ENCODE measurements around the gene SYPL1.

SYPL1 gene

DNA sequence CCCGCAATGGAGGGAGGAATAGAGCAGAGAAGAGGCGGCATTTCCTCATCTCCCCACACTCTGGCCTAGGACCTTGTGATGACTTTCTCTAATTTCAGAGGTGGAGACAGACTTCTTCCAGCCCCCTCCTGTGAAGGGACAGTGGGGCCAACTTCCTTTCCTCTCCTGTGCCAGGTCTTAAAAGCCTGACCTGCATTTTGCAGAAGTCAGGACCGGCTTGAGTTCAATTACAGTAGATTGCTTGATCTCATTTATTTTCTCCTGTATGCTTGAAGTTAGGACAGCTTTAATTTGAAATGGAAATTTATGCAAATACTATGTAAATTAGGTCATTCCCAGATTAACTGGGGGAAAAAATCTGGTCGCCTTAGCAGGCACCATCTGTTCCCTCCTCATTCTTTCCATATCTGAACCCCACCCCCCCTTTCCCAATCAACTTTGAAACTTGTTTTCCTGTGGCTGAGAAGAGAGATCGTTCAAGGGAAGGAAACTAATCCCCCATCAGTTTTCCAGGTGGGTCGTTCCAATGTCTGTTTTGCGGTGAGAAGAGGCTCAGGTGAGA, 57.1 kb downstream of the SYPL1 start:
- no peaks in the 10 kb centered on the region for H3K36me3 ChIP-seq (ENCODE audit: insufficient read depth, low read depth, low read length)
- H3K9me3 ChIP-seq (ENCODE audit: insufficient read depth, low read depth, low read length) = no peaks in the 10 kb centered on the region
- H3K9ac ChIP-seq (ENCODE audit: low read depth, low read length) = no peak overlapping the region
- H3K4me1 ChIP-seq (ENCODE audit: insufficient read depth, low read length) = no peaks in the 10 kb centered on the region; the same call in 1 of the 2 replicates
- H3K27ac ChIP-seq (ENCODE audit: low read length) = no peak overlapping the region
- H3K4me3 ChIP-seq (ENCODE audit: low read length) = no peak overlapping the region
- no peaks in the 10 kb centered on the region for H3K27me3 ChIP-seq (ENCODE audit: insufficient read depth, low read length)

- H3K9me3 ChIP-seq (ENCODE audit: insufficient read depth, low read depth, low read length) = no peaks in the 10 kb centered on the region
- no peak overlapping the region for H3K9ac ChIP-seq (ENCODE audit: low read depth, low read length)
- no peaks in the 10 kb centered on the region; the same call in 1 of the 2 replicates for H3K4me1 ChIP-seq (ENCODE audit: insufficient read depth, low read length)
- H3K36me3 ChIP-seq (ENCODE audit: insufficient read depth, low read depth, low read length) = no peaks in the 10 kb centered on the region
- H3K27ac ChIP-seq (ENCODE audit: low read length) = no peak overlapping the region
- no peaks in the 10 kb centered on the region for H3K27me3 ChIP-seq (ENCODE audit: insufficient read depth, low read length)
- H3K4me3 ChIP-seq (ENCODE audit: low read length) = no peak overlapping the region
Observed at GRCh38 chr7:106054156-106054910, 57.8 kb downstream of the SYPL1 start.

GRCh38 chr7:106053109-106053508, 59.0 kb downstream of the SYPL1 start:
- Histone ChIP-seq H3K9ac (ENCODE audit: low read depth, low read length) (no peak overlapping the region), H3K4me1 (ENCODE audit: insufficient read depth, low read length) (no peaks in the 10 kb centered on the region; the same call in 1 of the 2 replicates), H3K27me3 (ENCODE audit: insufficient read depth, low read length) (no peaks in the 10 kb centered on the region), H3K36me3 (ENCODE audit: insufficient read depth, low read depth, low read length) (no peaks in the 10 kb centered on the region), H3K27ac (ENCODE audit: low read length) (no peak overlapping the region), H3K9me3 (ENCODE audit: insufficient read depth, low read depth, low read length) (no peaks in the 10 kb centered on the region), H3K4me3 (ENCODE audit: low read length) (no peak overlapping the region)

DNA sequence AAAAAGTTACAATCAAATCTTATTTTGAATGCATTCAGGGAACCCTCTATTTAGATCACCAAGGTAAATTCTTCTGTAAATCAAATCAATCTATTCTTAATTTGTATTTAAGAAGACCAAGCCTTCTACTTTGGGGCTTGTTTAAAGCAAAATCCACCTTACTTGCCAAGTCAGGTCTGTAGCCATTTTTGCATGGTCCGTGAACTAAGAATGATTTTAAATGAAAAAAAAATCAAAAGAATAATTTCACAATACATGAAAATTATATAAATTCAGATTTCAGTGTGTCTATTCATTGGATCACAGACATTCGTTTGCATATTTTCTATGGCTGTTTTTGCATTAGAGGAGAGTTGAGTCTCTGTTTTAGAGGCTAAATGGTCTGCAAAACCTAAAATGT, 59.4 kb downstream of the SYPL1 start:
- no peaks in the 10 kb centered on the region for H3K27me3 ChIP-seq (ENCODE audit: insufficient read depth, low read length)

DNA sequence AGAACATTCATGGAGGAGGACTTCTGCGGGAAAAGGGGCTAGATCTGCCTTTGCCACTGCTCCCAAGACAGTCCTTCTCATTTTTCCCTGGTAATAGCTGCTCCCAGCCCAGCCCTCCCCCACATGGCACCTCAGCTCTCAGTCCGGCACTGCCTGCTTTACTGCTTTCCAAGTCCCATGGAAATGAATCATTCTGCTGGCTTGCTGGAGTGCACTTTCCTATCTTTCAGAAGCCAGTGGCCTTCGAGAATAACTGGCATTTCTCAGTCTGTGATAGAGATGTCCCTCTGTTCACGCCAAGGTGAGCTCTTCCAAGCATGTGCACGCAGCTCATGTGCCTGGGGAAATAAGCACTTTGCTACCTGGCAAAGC, 61.4 kb downstream of the SYPL1 start:
- Histone ChIP-seq H3K36me3 (ENCODE audit: insufficient read depth, low read depth, low read length) (no peaks in the 10 kb centered on the region), H3K27ac (ENCODE audit: low read length) (no peak overlapping the region), H3K4me3 (ENCODE audit: low read length) (no peak overlapping the region), H3K27me3 (ENCODE audit: insufficient read depth, low read length) (no peaks in the 10 kb centered on the region; the same call in 1 of the 2 replicates), H3K4me1 (ENCODE audit: insufficient read depth, low read length) (no peaks in the 10 kb centered on the region; the same call in 1 of the 2 replicates), H3K9ac (ENCODE audit: low read depth, low read length) (no peak overlapping the region), H3K9me3 (ENCODE audit: insufficient read depth, low read depth, low read length) (no peaks in the 10 kb centered on the region)

More for the DNA sequence above, 59.4 kb downstream of the SYPL1 start:
- no peaks in the 10 kb centered on the region for H3K9me3 ChIP-seq (ENCODE audit: insufficient read depth, low read depth, low read length)
- H3K27ac ChIP-seq (ENCODE audit: low read length) = no peak overlapping the region
- H3K4me1 ChIP-seq (ENCODE audit: insufficient read depth, low read length) = no peaks in the 10 kb centered on the region; the same call in 1 of the 2 replicates
- no peak overlapping the region for H3K9ac ChIP-seq (ENCODE audit: low read depth, low read length)
- no peaks in the 10 kb centered on the region for H3K36me3 ChIP-seq (ENCODE audit: insufficient read depth, low read depth, low read length)
- no peak overlapping the region for H3K4me3 ChIP-seq (ENCODE audit: low read length)

DNA sequence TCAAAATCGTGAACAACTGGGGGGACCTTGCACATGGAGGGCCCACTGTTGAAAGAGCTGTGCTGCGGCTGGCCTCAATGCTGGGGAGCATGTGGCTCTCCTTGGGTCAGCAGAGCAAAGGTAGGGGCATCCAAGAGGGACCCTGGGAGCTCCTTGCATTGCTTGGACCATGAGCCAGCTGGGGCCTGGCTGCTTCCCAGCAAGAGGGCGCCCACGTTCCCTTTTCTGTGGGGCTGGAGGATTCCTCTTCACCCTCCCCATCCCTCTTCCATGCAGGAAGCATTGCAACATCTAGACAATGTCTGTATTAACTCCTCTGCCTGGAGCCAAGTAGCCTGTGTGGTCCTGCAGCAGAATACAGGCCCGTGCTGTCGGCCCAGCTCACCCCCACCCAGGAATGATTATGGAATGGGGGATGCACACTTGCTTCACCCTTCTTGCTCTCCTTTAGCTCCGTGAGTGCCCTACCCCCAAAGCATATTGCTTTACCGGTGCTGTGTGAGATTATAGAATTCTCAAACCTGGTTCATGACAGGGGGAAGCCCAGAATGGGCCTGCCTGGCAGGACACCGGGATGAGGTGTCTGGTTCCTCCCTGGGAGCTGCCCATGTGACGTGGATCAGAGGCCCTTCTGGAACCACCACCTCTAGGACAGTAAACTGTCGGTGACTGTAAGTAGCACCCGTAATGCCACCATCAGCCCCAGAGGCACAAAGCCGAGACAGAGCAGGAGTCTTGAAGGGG, 61.9 kb downstream of the SYPL1 start:
- H3K27me3 ChIP-seq (ENCODE audit: insufficient read depth, low read length) = no peaks in the 10 kb centered on the region; the same call in 1 of the 2 replicates
- no peaks in the 10 kb centered on the region for H3K36me3 ChIP-seq (ENCODE audit: insufficient read depth, low read depth, low read length)
- H3K4me1 ChIP-seq (ENCODE audit: insufficient read depth, low read length) = no peaks in the 10 kb centered on the region; the same call in 1 of the 2 replicates
- no peak overlapping the region for H3K4me3 ChIP-seq (ENCODE audit: low read length)
- no peak overlapping the region for H3K27ac ChIP-seq (ENCODE audit: low read length)
- no peak overlapping the region for H3K9ac ChIP-seq (ENCODE audit: low read depth, low read length)
- H3K9me3 ChIP-seq (ENCODE audit: insufficient read depth, low read depth, low read length) = no peaks in the 10 kb centered on the region

DNA sequence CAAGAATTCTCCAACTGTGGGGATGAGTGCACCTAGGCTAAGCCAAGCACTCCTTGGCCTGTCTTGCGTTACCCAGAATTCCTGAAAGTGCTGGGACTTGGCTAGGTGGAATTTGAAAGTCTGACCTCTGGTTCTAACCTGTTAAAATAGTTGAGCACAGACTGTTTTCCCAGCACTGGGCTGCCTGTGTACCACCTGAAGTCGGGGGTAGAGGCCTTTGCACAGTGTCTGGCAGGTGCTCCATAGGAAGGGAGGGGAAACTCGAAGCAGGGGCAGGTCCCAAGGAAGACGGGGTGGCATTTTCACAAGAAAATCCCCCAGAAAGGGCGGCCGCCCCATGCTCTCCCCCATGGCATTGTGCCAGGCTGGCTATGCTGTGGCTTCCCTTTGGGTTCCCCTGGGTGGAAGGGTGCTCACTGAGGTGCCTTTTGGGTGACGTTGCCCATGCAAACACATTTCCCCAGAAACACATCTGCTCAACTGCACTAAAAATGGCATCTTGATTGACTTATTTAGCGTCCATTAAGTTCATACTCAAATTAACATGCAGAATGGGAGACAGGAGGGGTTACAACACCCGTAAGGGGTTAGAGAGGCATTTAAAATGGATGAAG, 62.9 kb downstream of the SYPL1 start:
- Histone ChIP-seq H3K4me3 (ENCODE audit: low read length) (no peak overlapping the region), H3K4me1 (ENCODE audit: insufficient read depth, low read length) (no peaks in the 10 kb centered on the region), H3K9ac (ENCODE audit: low read depth, low read length) (no peak overlapping the region), H3K9me3 (ENCODE audit: insufficient read depth, low read depth, low read length) (no peaks in the 10 kb centered on the region), H3K27ac (ENCODE audit: low read length) (no peak overlapping the region), H3K27me3 (ENCODE audit: insufficient read depth, low read length) (no peaks in the 10 kb centered on the region; the same call in 1 of the 2 replicates), H3K36me3 (ENCODE audit: insufficient read depth, low read depth, low read length) (no peaks in the 10 kb centered on the region)

DNA sequence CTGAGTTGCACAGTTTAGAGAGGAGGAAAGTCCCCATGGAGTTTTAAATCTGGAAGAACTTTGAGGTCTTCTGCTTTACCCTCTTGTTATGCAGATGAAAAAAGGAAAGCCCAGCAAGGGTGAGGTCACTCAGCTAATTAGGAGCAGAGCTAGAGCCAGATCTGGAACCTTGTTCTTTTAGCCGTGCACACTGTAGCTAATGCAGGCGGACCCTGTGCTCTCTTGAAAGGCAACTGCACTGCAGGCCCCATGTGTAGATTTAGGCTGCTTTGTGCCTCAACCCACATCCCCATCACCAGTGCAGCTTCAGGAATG, 63.4 kb downstream of the SYPL1 start:
- no peak overlapping the region for H3K4me3 ChIP-seq (ENCODE audit: low read length)
- no peaks in the 10 kb centered on the region for H3K9me3 ChIP-seq (ENCODE audit: insufficient read depth, low read depth, low read length)
- no peak overlapping the region for H3K9ac ChIP-seq (ENCODE audit: low read depth, low read length)
- H3K4me1 ChIP-seq (ENCODE audit: insufficient read depth, low read length) = no peaks in the 10 kb centered on the region
- H3K27me3 ChIP-seq (ENCODE audit: insufficient read depth, low read length) = no peaks in the 10 kb centered on the region; the same call in 1 of the 2 replicates
- no peak overlapping the region for H3K27ac ChIP-seq (ENCODE audit: low read length)
- no peaks in the 10 kb centered on the region for H3K36me3 ChIP-seq (ENCODE audit: insufficient read depth, low read depth, low read length)

DNA sequence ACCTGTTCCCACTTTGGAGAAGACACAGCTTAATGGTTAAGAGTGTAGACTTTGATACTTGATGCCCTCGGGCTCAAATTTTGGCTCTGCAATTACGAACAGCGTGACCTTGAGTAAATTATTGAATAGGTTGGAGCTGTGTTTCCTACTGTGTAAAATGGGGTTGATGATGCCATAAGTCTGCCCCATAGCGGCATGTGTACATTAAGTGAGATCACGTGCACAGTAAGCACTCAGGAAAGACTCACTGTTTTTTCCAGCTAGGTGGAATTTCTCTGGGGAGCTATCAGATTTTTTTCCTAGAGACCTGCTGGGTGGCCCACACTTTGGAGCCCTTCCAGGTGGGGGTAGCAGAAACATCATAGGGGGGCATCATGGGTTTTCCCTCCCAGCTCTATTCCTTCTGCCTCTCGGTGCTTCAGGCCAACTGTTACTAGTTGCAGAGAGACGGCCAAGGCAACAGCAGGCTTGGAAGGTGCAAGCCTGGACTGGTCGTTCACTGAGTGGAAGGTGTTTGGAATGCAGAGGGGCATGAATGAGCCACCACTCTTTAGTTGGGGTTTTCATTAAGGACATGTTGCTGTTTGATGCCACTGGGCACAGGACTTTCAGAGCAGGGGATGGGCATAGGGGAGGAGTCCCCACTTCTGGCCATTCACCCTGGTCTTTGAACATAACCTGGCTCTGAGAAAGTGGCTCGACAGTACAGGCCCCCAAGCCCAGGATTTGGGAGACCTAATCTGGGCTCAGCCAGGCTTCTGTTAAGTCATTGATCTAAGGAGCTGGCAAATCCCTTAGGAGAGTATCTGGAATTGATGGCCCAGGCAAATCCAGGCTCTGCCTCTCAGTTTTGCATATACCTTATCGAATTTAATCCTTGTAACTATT, 64.0 kb downstream of the SYPL1 start:
- H3K36me3 ChIP-seq (ENCODE audit: insufficient read depth, low read depth, low read length) = no peaks in the 10 kb centered on the region
- no peak overlapping the region for H3K4me3 ChIP-seq (ENCODE audit: low read length)
- H3K9ac ChIP-seq (ENCODE audit: low read depth, low read length) = no peak overlapping the region
- H3K4me1 ChIP-seq (ENCODE audit: insufficient read depth, low read length) = no peaks in the 10 kb centered on the region
- no peaks in the 10 kb centered on the region; the same call in 1 of the 2 replicates for H3K27me3 ChIP-seq (ENCODE audit: insufficient read depth, low read length)
- no peaks in the 10 kb centered on the region for H3K9me3 ChIP-seq (ENCODE audit: insufficient read depth, low read depth, low read length)
- no peak overlapping the region for H3K27ac ChIP-seq (ENCODE audit: low read length)

DNA sequence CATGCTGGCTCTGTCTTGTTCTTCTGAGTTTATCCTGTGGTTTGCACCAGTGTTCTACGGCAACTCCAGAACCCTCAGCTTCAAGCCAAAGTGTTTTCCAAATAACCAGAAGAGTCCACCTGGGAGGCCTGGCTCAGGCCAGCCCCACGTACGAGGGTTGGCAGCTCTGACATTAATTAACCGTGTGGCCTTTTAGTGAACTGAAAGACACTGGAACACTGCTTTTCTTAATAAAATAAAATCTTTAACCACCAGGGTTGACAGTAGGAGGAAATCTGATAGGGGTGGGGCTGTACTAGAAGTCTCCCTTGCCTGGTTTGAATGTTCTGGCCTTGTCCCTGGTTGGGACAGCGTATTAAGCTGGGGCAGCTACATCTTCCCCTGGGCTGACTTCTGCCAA, 64.9 kb downstream of the SYPL1 start:
- Histone ChIP-seq H3K4me3 (ENCODE audit: low read length) (no peak overlapping the region), H3K9ac (ENCODE audit: low read depth, low read length) (no peak overlapping the region), H3K9me3 (ENCODE audit: insufficient read depth, low read depth, low read length) (no peaks in the 10 kb centered on the region), H3K27me3 (ENCODE audit: insufficient read depth, low read length) (no peaks in the 10 kb centered on the region; the same call in 1 of the 2 replicates), H3K36me3 (ENCODE audit: insufficient read depth, low read depth, low read length) (no peaks in the 10 kb centered on the region), H3K27ac (ENCODE audit: low read length) (no peak overlapping the region), H3K4me1 (ENCODE audit: insufficient read depth, low read length) (peaks cover 3% of the 10 kb centered on the region; the same call in 1 of the 2 replicates)

DNA sequence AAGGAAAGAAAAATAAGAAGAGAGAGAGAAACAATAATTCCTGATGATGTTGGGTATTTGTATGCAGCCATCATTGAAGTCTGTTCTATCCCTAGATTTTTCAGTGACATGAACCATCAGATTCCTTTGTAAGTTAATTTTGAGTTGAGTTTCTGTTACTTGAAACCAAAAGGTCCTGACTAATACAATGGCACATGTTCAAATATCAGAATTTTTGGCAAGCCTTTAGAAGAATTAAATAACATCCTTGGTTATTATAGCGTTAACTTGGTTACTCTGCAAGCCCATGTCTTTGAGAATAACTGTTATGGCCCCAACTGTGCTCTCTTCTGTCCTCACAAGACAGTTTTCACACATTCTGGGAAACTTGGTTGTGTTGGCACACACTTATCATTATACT, 66.5 kb downstream of the SYPL1 start:
- Histone ChIP-seq H3K27me3 (ENCODE audit: insufficient read depth, low read length) (no peaks in the 10 kb centered on the region; the same call in 1 of the 2 replicates), H3K4me3 (ENCODE audit: low read length) (no peak overlapping the region), H3K27ac (ENCODE audit: low read length) (no peak overlapping the region), H3K36me3 (ENCODE audit: insufficient read depth, low read depth, low read length) (no peaks in the 10 kb centered on the region), H3K9ac (ENCODE audit: low read depth, low read length) (no peak overlapping the region), H3K4me1 (ENCODE audit: insufficient read depth, low read length) (peaks cover 3% of the 10 kb centered on the region; the same call in 1 of the 2 replicates), H3K9me3 (ENCODE audit: insufficient read depth, low read depth, low read length) (no peaks in the 10 kb centered on the region)
